Gastroesophageal sphincter (tissue), 4 donors: ENCODE measurements around the gene RABGAP1. TPM values are rescaled to one million over a fixed set of nuclear protein-coding genes. Genes with fewer than 3 reads are reported as not detected.
A peak's percentile ranks its signal among the peaks of the same experiment; 100 is the strongest.

ENCODE experiments used
- ATAC-seq: fragments of 150-250 bp; one replicate; pipeline ENCODE4 v1.9.1; 2016; ENCODE audit warnings: mild to moderate bottlenecking, moderate library complexity
- H3K27ac ChIP-seq, 4 donors: fragments of 200-600 bp; sonication (generic) in 3 of 4; 1 replicate in 3 of 4; 2 replicates in 1 of 4; pipeline ENCODE4 v1.5.1; 2016 to 2019
- H3K27me3 ChIP-seq: fragments of 200-600 bp; sonication (generic); one replicate; pipeline ENCODE4 v1.5.1; 2019
- H3K36me3 ChIP-seq, 2 donors: fragments of 200-600 bp; sonication (generic); one replicate each; pipeline ENCODE4 v1.5.1; 2019; ENCODE audit warnings: control low read depth in 1 of 2
- H3K4me1 ChIP-seq, 3 donors: fragments of 200-600 bp; sonication (generic); 1 replicate in 2 of 3; 2 replicates in 1 of 3; pipeline ENCODE4 v1.5.1; 2016 to 2019; ENCODE audit warnings: control low read depth in 2 of 3
- H3K4me3 ChIP-seq, 2 donors: fragments of 200-600 bp; sonication (generic); one replicate each; pipeline ENCODE4 v1.5.1; 2019; ENCODE audit warnings: mild to moderate bottlenecking in 1 of 2, moderate library complexity in 1 of 2
- H3K9me3 ChIP-seq, 3 donors: fragments of 200-600 bp; sonication (generic); one replicate each; pipeline ENCODE4 v1.5.1; 2017 to 2019; ENCODE audit warnings: control low read depth in 2 of 3
- EP300 ChIP-seq: sonication (generic); formaldehyde crosslinking; IDR thresholded peaks from one replicate; pipeline ENCODE4 v1.6.1; 2017; ENCODE audit warnings: antibody characterized with exemption, mild to moderate bottlenecking
- POLR2A ChIP-seq, 2 donors: fragments of 450-650 bp; IDR thresholded peaks; one replicate each; pipeline ENCODE4 v1.6.1; 2017; ENCODE audit warnings: antibody characterized with exemption in 2 of 2, mild to moderate bottlenecking in 2 of 2, moderate library complexity in 1 of 2
- POLR2AphosphoS5 ChIP-seq: sonication (generic); formaldehyde crosslinking; IDR thresholded peaks from one replicate; pipeline ENCODE4 v1.6.1; 2017; ENCODE audit warnings: antibody characterized with exemption
- WGBS, 2 donors: methylation state at CpG; one replicate each; pipeline ENCODE4 v1.1.5; 2018; ENCODE audit warnings: low coverage in 1 of 2; 5-methylcytosine and 5-hydroxymethylcytosine counted together
- total RNA-seq, 4 donors: library from RNA; depleted of rRNA; stranded (reverse); fragments of >200 nt; gene quantifications; one replicate each; pipeline ENCODE4 v1.1.0, GENCODE V29; 2016
- TF ChIP-seq, protein P1 (sequence below), 4 experiments: fragments of 200-600 bp in 2 of 4; fragments of 450-650 bp in 2 of 4; sonication (generic) in 1 of 4; IDR thresholded peaks; one replicate each; pipeline ENCODE4 v1.5.1; 2017 to 2019; ENCODE audit warnings: antibody characterized with exemption in 4 of 4, mild to moderate bottlenecking in 2 of 4, moderate library complexity in 2 of 4

RABGAP1 gene
- total RNA-seq, 4 donors from 2014 or later: 61.2 to 139 (median 82.9) TPM

DNA sequence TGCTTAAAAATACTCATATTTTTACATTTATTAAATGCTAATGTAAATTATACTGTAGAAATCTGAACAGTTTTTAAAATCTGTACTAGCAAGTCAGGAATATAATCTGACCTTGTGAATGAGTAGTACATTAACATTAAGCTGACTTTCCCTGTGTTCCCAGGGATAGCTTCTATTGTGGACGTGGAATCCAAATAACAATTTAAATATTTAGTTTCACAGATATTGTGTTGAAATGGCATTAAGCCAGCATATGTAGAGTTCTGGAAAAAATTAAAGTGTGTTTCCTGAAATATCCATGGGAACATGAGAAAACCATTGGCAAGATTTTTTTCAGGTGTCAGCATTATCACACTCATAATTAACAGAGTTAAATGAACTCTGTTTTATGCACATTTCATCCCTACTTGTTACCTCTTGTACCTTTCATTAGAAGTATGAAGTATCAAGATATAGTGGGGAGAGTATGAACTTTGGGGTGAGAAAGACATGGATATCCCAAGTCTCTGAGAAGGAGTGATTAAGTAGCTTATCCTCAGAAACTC lies 5.7 kb downstream of the RABGAP1 start:
- no peaks in the 10 kb centered on the region for H3K27me3 ChIP-seq
- H3K4me1 ChIP-seq: peaks cover 6 to 100% (median 14%) of the 10 kb centered on the region in 3 donors
- WGBS, 2 donors: 24 to 25% methylated on average over 1 of the region's 1 CpG
- H3K9me3 ChIP-seq: no peaks in the 10 kb centered on the region
- TF ChIP-seq, protein P1, sequence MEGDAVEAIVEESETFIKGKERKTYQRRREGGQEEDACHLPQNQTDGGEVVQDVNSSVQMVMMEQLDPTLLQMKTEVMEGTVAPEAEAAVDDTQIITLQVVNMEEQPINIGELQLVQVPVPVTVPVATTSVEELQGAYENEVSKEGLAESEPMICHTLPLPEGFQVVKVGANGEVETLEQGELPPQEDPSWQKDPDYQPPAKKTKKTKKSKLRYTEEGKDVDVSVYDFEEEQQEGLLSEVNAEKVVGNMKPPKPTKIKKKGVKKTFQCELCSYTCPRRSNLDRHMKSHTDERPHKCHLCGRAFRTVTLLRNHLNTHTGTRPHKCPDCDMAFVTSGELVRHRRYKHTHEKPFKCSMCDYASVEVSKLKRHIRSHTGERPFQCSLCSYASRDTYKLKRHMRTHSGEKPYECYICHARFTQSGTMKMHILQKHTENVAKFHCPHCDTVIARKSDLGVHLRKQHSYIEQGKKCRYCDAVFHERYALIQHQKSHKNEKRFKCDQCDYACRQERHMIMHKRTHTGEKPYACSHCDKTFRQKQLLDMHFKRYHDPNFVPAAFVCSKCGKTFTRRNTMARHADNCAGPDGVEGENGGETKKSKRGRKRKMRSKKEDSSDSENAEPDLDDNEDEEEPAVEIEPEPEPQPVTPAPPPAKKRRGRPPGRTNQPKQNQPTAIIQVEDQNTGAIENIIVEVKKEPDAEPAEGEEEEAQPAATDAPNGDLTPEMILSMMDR (IDR thresholded peaks at IDR 0.05): no peak
- no peak for TF ChIP-seq POLR2AphosphoS5
- TF ChIP-seq EP300: no peak
- no peak for TF ChIP-seq POLR2A (IDR thresholded peaks at IDR 0.05)
- peak overlapping the region; percentile 56 to 96 (median 75) for H3K27ac ChIP-seq
- H3K4me3 ChIP-seq: no peak overlapping the region
- ATAC-seq: no peak
- H3K36me3 ChIP-seq: no peaks in the 10 kb centered on the region

DNA sequence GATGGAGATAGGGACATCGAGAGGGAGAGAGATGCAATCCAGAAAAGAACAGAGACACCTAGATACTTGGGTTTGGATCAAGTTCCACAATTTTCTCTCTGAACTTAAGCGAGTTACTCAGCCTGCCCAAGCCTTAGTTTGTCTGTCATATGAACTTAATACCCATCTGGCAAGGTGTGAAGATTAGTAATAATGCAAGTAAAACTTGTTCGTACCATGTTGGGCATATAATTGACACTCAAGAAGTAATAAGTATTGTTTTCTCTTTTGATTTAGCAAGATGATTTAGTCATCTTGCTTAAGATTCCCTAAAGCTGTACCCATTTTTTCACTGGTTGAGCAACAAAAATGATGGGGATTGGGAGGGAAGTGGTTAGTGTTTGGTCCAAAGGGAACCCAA lies 7.5 kb downstream of the RABGAP1 start:
- Histone ChIP-seq H3K27ac (peak overlapping the region in 3 of 4 donors; percentile 40 to 56 (median 41)), H3K27me3 (no peaks in the 10 kb centered on the region), H3K9me3 (no peaks in the 10 kb centered on the region), H3K4me1 (peaks cover 6 to 96% (median 14%) of the 10 kb centered on the region in 3 donors), H3K36me3 (no peaks in the 10 kb centered on the region), H3K4me3 (no peak overlapping the region)
- no peak for ATAC-seq
- WGBS, 2 donors: 76 to 83% methylated on average over 3 of the region's 3 CpGs
- no peak for TF ChIP-seq POLR2A (IDR thresholded peaks at IDR 0.05)

DNA sequence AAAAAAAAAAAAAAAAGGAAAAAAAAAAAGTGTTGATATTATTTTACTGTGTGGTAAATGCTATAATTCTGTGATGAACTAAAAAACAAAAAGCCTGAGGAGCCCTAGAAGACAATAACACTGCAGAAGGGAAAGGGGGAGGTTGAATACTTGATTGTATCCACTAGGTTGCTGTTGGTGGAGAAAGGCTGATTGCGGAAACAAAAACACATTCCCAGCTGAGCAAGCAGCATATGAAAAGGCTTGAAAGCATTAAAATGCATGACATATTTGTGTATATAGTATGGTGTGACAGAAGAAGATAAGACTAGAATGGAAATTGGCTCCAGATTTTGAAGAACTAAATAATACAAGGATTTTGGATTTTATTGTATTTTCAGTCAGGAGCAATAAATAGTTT lies 8.9 kb downstream of the RABGAP1 start:
- WGBS, 2 donors: 85 to 100% methylated on average over 1 of the region's 1 CpG
- Histone ChIP-seq H3K27me3 (no peaks in the 10 kb centered on the region), H3K4me1 (peaks cover 14 to 96% (median 23%) of the 10 kb centered on the region in 3 donors), H3K9me3 (no peaks in the 10 kb centered on the region), H3K36me3 (no peaks in the 10 kb centered on the region), H3K4me3 (no peak overlapping the region), H3K27ac (no peak overlapping the region)
- no peak for TF ChIP-seq POLR2A (IDR thresholded peaks at IDR 0.05)
- TF ChIP-seq, protein P1 (IDR thresholded peaks at IDR 0.05): no peak
- no peak for TF ChIP-seq POLR2AphosphoS5
- TF ChIP-seq EP300: no peak
- ATAC-seq: no peak

DNA sequence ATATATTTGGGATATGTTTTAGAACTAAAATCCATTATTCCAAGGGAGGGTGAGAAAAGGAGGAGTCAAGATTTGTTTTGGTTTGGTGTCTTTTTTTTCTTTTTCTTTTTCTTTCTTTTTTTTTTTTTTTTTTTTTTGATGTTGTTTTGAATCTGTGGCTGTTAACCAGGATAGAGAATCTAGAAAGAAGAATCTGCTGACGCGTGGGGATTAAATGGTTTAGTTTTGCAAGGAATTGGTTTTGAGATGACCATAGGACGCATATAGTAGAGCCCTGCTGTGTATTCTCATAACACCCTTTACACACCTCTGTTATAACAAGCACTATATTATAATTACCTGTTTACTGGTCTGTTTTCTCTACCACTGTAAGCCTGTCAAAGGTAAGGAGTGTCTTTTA lies 9.4 kb downstream of the RABGAP1 start:
- 81 to 97% methylated on average over 3 of the region's 3 CpGs for WGBS, 2 donors
- Histone ChIP-seq H3K27ac (no peak overlapping the region), H3K9me3 (no peaks in the 10 kb centered on the region), H3K36me3 (no peaks in the 10 kb centered on the region), H3K4me1 (peaks cover 14 to 96% (median 24%) of the 10 kb centered on the region in 3 donors), H3K27me3 (no peaks in the 10 kb centered on the region), H3K4me3 (no peak overlapping the region)
- ATAC-seq: no peak
- TF ChIP-seq POLR2A (IDR thresholded peaks at IDR 0.05) (no peak), EP300 (no peak), POLR2AphosphoS5 (no peak)
- TF ChIP-seq, protein P1 (IDR thresholded peaks at IDR 0.05): no peak

DNA sequence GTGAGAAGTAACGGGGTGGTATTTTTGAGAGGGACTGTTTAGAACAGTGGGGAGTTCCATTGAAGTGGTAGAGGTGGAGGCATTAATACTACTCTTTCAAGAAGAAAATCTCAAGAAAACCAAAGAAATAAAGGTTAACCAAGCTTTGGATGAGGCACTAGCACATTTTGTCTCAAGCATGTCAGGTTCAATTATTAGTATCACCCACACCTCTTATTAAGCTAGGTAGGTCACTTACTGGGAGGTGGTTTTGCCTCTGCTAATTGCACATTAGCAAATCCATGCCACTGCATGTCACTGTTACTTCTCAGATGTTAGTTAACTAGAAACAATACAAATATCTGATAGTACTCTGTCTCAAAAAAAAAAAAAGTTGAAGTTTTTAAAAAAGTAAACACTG lies 10.2 kb downstream of the RABGAP1 start:
- peak overlapping the region in 1 of 4 donors; percentile 11 for H3K27ac ChIP-seq
- no peak for TF ChIP-seq POLR2AphosphoS5
- TF ChIP-seq, protein P1 (IDR thresholded peaks at IDR 0.05): no peak
- TF ChIP-seq POLR2A (IDR thresholded peaks at IDR 0.05): no peak
- no peak for TF ChIP-seq EP300
- 100% methylated on average over 1 of the region's 1 CpG for WGBS, 2 donors
- H3K9me3 ChIP-seq: no peaks in the 10 kb centered on the region
- H3K4me3 ChIP-seq: no peak overlapping the region
- H3K36me3 ChIP-seq: no peaks in the 10 kb centered on the region
- H3K27me3 ChIP-seq: no peaks in the 10 kb centered on the region
- H3K4me1 ChIP-seq: peaks cover 11 to 96% (median 24%) of the 10 kb centered on the region in 3 donors
- ATAC-seq: no peak
